ENCODE results near the gene NLRP5.

The NLRP5 gene

DNA sequence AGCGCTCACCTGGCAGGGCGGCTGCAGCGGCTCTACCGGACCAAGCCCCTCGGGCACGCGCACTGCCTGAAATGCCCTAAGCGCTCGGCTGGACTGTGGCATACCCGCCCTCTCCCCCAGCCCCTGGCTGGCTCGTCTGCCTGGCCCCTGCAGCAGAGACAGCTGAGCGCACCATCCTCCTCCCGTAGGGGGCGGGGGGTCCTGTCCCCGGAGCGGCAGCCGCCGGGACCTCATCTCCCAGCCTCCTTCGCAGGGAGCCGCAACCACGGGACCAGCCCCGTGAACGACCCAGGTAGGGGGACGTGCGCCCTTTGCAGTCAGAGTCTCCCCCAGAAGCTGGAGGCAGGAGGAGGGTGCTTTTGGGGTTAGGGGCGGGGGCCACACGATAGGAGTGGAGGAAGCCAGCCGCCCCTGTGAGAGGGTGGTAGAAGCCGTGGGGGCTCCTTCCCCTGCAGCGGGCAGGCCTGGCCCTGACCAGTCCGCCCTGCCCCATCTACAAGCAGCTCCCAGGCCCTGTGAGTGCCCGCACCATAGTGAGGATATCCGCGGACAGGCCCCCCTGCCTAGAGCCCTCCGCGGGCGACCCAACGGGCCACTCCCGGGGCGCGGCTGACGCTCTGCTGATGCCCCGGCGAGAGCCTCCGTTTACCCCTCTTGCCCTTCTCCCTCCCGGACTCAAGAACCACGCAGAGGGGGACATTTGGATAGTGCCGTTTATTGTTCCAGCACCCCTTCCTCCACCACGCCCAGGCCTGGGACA, 100.3 kb downstream of the NLRP5 start:
- Histone ChIP-seq H3K4me1 (no peaks in the 10 kb centered on the region), H3K27me3 (ENCODE audit: control insufficient read depth, insufficient read depth, low read length) (no peaks in the 10 kb centered on the region), H3K4me2 (ENCODE audit: low read length) (no peak overlapping the region), H3K4me3 (ENCODE audit: low read depth, low read length) (no peak overlapping the region), H2AFZ (no peak overlapping the region), H3K27ac (no peak overlapping the region), H3K79me2 (peaks cover 11% of the 10 kb centered on the region), H3K9me3 (ENCODE audit: control insufficient read depth, low read length) (no peaks in the 10 kb centered on the region), H3K9ac (no peak overlapping the region), H3K36me3 (ENCODE audit: control insufficient read depth, insufficient read depth, low read length) (no peaks in the 10 kb centered on the region)
- TF ChIP-seq, protein P1, sequence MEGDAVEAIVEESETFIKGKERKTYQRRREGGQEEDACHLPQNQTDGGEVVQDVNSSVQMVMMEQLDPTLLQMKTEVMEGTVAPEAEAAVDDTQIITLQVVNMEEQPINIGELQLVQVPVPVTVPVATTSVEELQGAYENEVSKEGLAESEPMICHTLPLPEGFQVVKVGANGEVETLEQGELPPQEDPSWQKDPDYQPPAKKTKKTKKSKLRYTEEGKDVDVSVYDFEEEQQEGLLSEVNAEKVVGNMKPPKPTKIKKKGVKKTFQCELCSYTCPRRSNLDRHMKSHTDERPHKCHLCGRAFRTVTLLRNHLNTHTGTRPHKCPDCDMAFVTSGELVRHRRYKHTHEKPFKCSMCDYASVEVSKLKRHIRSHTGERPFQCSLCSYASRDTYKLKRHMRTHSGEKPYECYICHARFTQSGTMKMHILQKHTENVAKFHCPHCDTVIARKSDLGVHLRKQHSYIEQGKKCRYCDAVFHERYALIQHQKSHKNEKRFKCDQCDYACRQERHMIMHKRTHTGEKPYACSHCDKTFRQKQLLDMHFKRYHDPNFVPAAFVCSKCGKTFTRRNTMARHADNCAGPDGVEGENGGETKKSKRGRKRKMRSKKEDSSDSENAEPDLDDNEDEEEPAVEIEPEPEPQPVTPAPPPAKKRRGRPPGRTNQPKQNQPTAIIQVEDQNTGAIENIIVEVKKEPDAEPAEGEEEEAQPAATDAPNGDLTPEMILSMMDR (IDR thresholded peaks at IDR 0.05): no peak

DNA sequence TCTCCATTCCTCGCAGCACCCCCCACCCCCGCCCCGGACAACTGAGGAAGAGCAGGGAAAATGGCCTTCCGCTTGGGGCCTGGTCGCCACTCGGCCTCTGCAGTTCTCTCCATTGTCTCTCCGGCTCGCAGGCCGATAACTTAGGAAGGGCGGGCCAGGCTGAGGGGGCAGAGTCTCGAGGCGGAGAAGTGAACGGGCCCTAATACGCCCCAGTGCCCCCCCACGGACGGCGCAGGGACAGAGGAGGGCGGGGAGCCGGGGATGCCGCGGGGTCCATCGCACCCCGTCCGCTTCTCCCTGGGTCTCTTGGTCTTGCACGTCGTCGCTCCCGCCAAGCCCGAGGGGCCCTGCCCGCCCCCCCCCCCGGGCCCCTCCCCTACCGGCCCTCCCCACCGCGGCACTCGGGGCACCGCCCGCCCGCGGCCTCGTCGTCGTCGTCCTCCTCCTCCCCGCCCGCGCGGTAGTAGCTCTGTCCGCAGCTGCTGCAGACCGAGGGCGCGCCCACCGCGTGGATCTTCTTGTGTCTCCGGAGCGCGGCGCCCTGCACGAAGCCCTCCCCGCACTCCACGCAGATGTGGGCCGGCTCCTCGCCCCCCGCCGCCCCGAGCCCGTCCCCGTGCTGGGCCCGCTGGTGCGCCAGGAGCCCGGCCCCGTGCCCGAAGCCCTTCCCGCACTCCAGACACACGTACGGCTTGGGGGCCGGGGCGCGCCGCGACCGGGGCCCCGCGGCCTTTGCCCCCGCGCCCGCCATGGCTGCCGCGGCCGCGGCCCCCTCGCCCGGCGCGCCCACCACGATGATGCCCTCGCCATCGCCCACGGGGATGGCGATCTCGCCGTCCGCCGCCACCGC, 101.3 kb downstream of the NLRP5 start:
- H3K27me3 ChIP-seq (ENCODE audit: control insufficient read depth, insufficient read depth, low read length): no peaks in the 10 kb centered on the region
- no peaks in the 10 kb centered on the region for H3K4me1 ChIP-seq
- H3K4me3 ChIP-seq (ENCODE audit: low read depth, low read length): no peak overlapping the region
- H3K9ac ChIP-seq: no peak overlapping the region
- no peak overlapping the region for H2AFZ ChIP-seq
- TF ChIP-seq, protein P1 (IDR thresholded peaks at IDR 0.05): no peak
- no peaks in the 10 kb centered on the region for H3K9me3 ChIP-seq (ENCODE audit: control insufficient read depth, low read length)
- H3K36me3 ChIP-seq (ENCODE audit: control insufficient read depth, insufficient read depth, low read length): no peaks in the 10 kb centered on the region
- no peak overlapping the region for H3K27ac ChIP-seq
- H3K4me2 ChIP-seq (ENCODE audit: low read length): no peak overlapping the region
- H3K79me2 ChIP-seq: peaks cover 21% of the 10 kb centered on the region

DNA sequence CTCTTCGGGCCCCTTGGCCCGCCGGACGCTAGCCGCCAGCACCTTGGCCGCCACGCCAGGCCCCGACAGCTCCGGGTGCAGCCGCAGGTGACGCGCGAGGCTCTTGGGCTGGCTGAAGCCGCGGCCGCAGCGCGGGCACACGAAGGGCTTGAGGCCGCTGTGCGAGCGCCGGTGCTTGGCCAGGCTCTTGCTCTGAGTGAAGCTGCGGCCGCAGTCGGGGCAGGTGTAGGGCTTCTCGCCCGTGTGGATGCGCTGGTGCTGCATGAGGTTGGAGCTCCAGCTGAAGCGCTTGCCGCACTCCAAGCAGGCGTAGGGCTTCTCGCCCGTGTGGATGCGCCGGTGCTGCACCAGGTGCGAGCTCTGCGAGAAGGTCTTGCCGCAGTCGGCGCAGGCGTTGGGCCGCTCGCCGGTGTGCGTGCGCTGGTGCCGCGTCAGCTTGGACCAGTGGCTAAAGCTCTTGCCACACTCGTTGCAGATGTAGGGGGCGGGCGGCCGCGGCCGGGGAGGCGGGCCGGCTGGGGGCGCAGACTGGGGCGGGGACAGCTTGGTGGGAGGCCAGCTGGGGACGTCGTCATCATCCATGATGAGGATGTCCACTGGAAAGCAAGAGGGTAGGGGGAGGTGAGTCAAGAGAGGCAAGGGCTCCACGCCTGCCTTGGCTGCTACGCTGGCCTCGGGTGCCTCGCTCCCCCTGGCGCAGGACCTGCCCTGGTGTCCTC, 102.1 kb downstream of the NLRP5 start:
- Histone ChIP-seq H3K27me3 (ENCODE audit: control insufficient read depth, insufficient read depth, low read length) (no peaks in the 10 kb centered on the region), H3K9me3 (ENCODE audit: control insufficient read depth, low read length) (no peaks in the 10 kb centered on the region), H3K4me3 (ENCODE audit: low read depth, low read length) (no peak overlapping the region), H3K79me2 (peaks cover 29% of the 10 kb centered on the region), H3K4me1 (no peaks in the 10 kb centered on the region), H3K9ac (no peak overlapping the region), H3K27ac (no peak overlapping the region), H3K4me2 (ENCODE audit: low read length) (no peak overlapping the region), H2AFZ (no peak overlapping the region), H3K36me3 (ENCODE audit: control insufficient read depth, insufficient read depth, low read length) (no peaks in the 10 kb centered on the region)
- TF ChIP-seq, protein P1 (IDR thresholded peaks at IDR 0.05): no peak

DNA sequence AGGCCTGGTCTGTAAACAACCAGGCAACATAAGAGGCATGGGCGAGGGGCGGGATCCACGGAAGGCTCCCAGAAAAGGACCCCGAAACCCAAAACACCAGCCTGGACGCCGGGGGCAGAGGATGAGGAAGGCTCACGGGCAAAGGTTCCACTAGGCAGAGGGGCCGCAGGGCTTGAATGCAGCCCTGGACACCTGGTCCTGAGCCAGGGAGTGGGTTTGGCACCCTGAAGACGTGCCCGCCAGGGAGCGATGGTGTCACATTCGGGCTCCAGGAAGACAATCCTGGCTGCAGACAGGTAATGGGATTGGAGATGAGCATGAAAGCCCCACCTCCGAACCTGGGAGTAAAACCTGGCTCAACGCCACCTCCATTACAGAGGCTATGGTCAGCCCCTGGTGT, 102.8 kb downstream of the NLRP5 start:
- no peaks in the 10 kb centered on the region for H3K9me3 ChIP-seq (ENCODE audit: control insufficient read depth, low read length)
- H3K36me3 ChIP-seq (ENCODE audit: control insufficient read depth, insufficient read depth, low read length): no peaks in the 10 kb centered on the region
- TF ChIP-seq, protein P1 (IDR thresholded peaks at IDR 0.05): no peak
- H3K4me2 ChIP-seq (ENCODE audit: low read length): no peak overlapping the region
- H3K27ac ChIP-seq: no peak overlapping the region
- no peak overlapping the region for H3K4me3 ChIP-seq (ENCODE audit: low read depth, low read length)
- no peak overlapping the region for H2AFZ ChIP-seq
- no peaks in the 10 kb centered on the region for H3K27me3 ChIP-seq (ENCODE audit: control insufficient read depth, insufficient read depth, low read length)
- no peak overlapping the region for H3K9ac ChIP-seq
- H3K4me1 ChIP-seq: no peaks in the 10 kb centered on the region
- H3K79me2 ChIP-seq: peaks cover 29% of the 10 kb centered on the region
